ENCODE measurements around the gene COL18A1. TPM values are rescaled to one million over a fixed set of nuclear protein-coding genes. Genes with fewer than 3 reads are reported as not detected.

The COL18A1 gene
- total RNA-seq, 1 donor from 2014 or later: 59.0 TPM

DNA sequence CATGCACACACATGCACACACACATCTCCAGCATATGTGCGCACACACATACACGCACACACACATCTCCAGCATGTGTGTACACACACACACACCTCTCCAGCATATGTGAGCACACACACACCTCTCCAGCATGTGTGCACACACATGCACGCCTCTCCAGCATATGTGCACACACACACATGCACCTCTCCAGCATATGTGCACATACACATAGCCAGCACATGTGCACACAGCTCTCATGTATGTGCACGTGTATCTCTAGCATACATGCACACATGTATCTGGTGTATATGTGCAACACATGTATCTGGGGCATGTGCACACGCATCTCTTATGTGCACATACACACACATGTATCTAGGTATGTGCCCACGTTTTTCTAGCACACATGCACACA is 79.4 kb downstream of the COL18A1 start:
- Histone ChIP-seq H3K27ac (ENCODE audit: low read depth, low read length) (no peak overlapping the region), H3K9ac (ENCODE audit: low read depth in 1 of 3, low read length in 3 of 3) (no peak overlapping the region), H3K27me3 (ENCODE audit: control insufficient read depth in 3 of 3, insufficient read depth in 3 of 3, low read length in 3 of 3) (peaks cover 0 to 2% (median 0%) of the 10 kb centered on the region in 3 donors), H3K4me1 (ENCODE audit: control insufficient read depth in 3 of 3, insufficient read depth in 3 of 3, low read length in 3 of 3) (no peaks in the 10 kb centered on the region), H3K4me3 (ENCODE audit: low read length in 3 of 3) (no peak overlapping the region), H3K36me3 (ENCODE audit: control insufficient read depth in 3 of 3, insufficient read depth in 3 of 3, low read length in 3 of 3) (peaks cover 7 to 12% (median 10%) of the 10 kb centered on the region in 3 donors), H3K9me3 (ENCODE audit: control insufficient read depth in 3 of 3, low read length in 3 of 3) (no peaks in the 10 kb centered on the region)

GRCh38 chr21:45485686-45486442 is 80.9 kb downstream of the COL18A1 start:
- Histone ChIP-seq H3K9ac (ENCODE audit: low read depth in 1 of 3, low read length in 3 of 3) (no peak overlapping the region), H3K4me3 (ENCODE audit: low read length in 3 of 3) (no peak overlapping the region), H3K36me3 (ENCODE audit: control insufficient read depth in 3 of 3, insufficient read depth in 3 of 3, low read length in 3 of 3) (peaks cover 6 to 11% (median 8%) of the 10 kb centered on the region in 3 donors), H3K9me3 (ENCODE audit: control insufficient read depth in 3 of 3, low read length in 3 of 3) (no peaks in the 10 kb centered on the region), H3K27ac (ENCODE audit: low read depth, low read length) (no peak overlapping the region), H3K27me3 (ENCODE audit: control insufficient read depth in 3 of 3, insufficient read depth in 3 of 3, low read length in 3 of 3) (peaks cover 0 to 2% (median 0%) of the 10 kb centered on the region in 3 donors), H3K4me1 (ENCODE audit: control insufficient read depth in 3 of 3, insufficient read depth in 3 of 3, low read length in 3 of 3) (no peaks in the 10 kb centered on the region)

GRCh38 chr21:45486443-45487160 is 81.6 kb downstream of the COL18A1 start:
- no peak overlapping the region for H3K9ac ChIP-seq (ENCODE audit: low read depth in 1 of 3, low read length in 3 of 3)
- no peaks in the 10 kb centered on the region for H3K4me1 ChIP-seq (ENCODE audit: control insufficient read depth in 3 of 3, insufficient read depth in 3 of 3, low read length in 3 of 3)
- no peaks in the 10 kb centered on the region for H3K9me3 ChIP-seq (ENCODE audit: control insufficient read depth in 3 of 3, low read length in 3 of 3)
- no peak overlapping the region for H3K27ac ChIP-seq (ENCODE audit: low read depth, low read length)
- peaks cover 5 to 11% (median 6%) of the 10 kb centered on the region in 3 donors for H3K36me3 ChIP-seq (ENCODE audit: control insufficient read depth in 3 of 3, insufficient read depth in 3 of 3, low read length in 3 of 3)
- H3K4me3 ChIP-seq (ENCODE audit: low read length in 3 of 3): no peak overlapping the region
- peaks cover 0 to 2% (median 0%) of the 10 kb centered on the region in 3 donors for H3K27me3 ChIP-seq (ENCODE audit: control insufficient read depth in 3 of 3, insufficient read depth in 3 of 3, low read length in 3 of 3)

GRCh38 chr21:45487161-45487806 is 82.3 kb downstream of the COL18A1 start:
- no peak overlapping the region for H3K27ac ChIP-seq (ENCODE audit: low read depth, low read length)
- H3K4me3 ChIP-seq (ENCODE audit: low read length in 3 of 3): no peak overlapping the region
- no peaks in the 10 kb centered on the region for H3K9me3 ChIP-seq (ENCODE audit: control insufficient read depth in 3 of 3, low read length in 3 of 3)
- H3K36me3 ChIP-seq (ENCODE audit: control insufficient read depth in 3 of 3, insufficient read depth in 3 of 3, low read length in 3 of 3): peaks cover 5 to 11% (median 6%) of the 10 kb centered on the region in 3 donors
- no peaks in the 10 kb centered on the region for H3K4me1 ChIP-seq (ENCODE audit: control insufficient read depth in 3 of 3, insufficient read depth in 3 of 3, low read length in 3 of 3)
- peaks cover 0 to 2% (median 0%) of the 10 kb centered on the region in 3 donors for H3K27me3 ChIP-seq (ENCODE audit: control insufficient read depth in 3 of 3, insufficient read depth in 3 of 3, low read length in 3 of 3)
- H3K9ac ChIP-seq (ENCODE audit: low read depth in 1 of 3, low read length in 3 of 3): no peak overlapping the region

GRCh38 chr21:45487891-45488600 is 83.1 kb downstream of the COL18A1 start:
- no peaks in the 10 kb centered on the region for H3K4me1 ChIP-seq (ENCODE audit: control insufficient read depth in 3 of 3, insufficient read depth in 3 of 3, low read length in 3 of 3)
- no peak overlapping the region for H3K9ac ChIP-seq (ENCODE audit: low read depth in 1 of 3, low read length in 3 of 3)
- peaks cover 4 to 11% (median 5%) of the 10 kb centered on the region in 3 donors for H3K36me3 ChIP-seq (ENCODE audit: control insufficient read depth in 3 of 3, insufficient read depth in 3 of 3, low read length in 3 of 3)
- no peak overlapping the region for H3K27ac ChIP-seq (ENCODE audit: low read depth, low read length)
- H3K4me3 ChIP-seq (ENCODE audit: low read length in 3 of 3): no peak overlapping the region
- no peaks in the 10 kb centered on the region for H3K9me3 ChIP-seq (ENCODE audit: control insufficient read depth in 3 of 3, low read length in 3 of 3)
- H3K27me3 ChIP-seq (ENCODE audit: control insufficient read depth in 3 of 3, insufficient read depth in 3 of 3, low read length in 3 of 3): peaks cover 0 to 2% (median 0%) of the 10 kb centered on the region in 3 donors

GRCh38 chr21:45488931-45489721 is 84.2 kb downstream of the COL18A1 start:
- Histone ChIP-seq H3K9ac (ENCODE audit: low read depth in 1 of 3, low read length in 3 of 3) (no peak overlapping the region), H3K9me3 (ENCODE audit: control insufficient read depth in 3 of 3, low read length in 3 of 3) (no peaks in the 10 kb centered on the region), H3K36me3 (ENCODE audit: control insufficient read depth in 3 of 3, insufficient read depth in 3 of 3, low read length in 3 of 3) (peaks cover 4 to 8% (median 5%) of the 10 kb centered on the region in 3 donors), H3K4me3 (ENCODE audit: low read length in 3 of 3) (no peak overlapping the region), H3K4me1 (ENCODE audit: control insufficient read depth in 3 of 3, insufficient read depth in 3 of 3, low read length in 3 of 3) (no peaks in the 10 kb centered on the region), H3K27me3 (ENCODE audit: control insufficient read depth in 3 of 3, insufficient read depth in 3 of 3, low read length in 3 of 3) (peaks cover 0 to 2% (median 0%) of the 10 kb centered on the region in 3 donors), H3K27ac (ENCODE audit: low read depth, low read length) (no peak overlapping the region)

GRCh38 chr21:45489722-45489982 is 84.7 kb downstream of the COL18A1 start:
- no peak overlapping the region for H3K27ac ChIP-seq (ENCODE audit: low read depth, low read length)

GRCh38 chr21:45490049-45490731 is 85.2 kb downstream of the COL18A1 start:
- H3K27ac ChIP-seq (ENCODE audit: low read depth, low read length): no peak overlapping the region
- no peaks in the 10 kb centered on the region for H3K4me1 ChIP-seq (ENCODE audit: control insufficient read depth in 3 of 3, insufficient read depth in 3 of 3, low read length in 3 of 3)
- no peak overlapping the region for H3K9ac ChIP-seq (ENCODE audit: low read depth in 1 of 3, low read length in 3 of 3)
- H3K4me3 ChIP-seq (ENCODE audit: low read length in 3 of 3): no peak overlapping the region
- peaks cover 0 to 2% (median 0%) of the 10 kb centered on the region in 3 donors for H3K27me3 ChIP-seq (ENCODE audit: control insufficient read depth in 3 of 3, insufficient read depth in 3 of 3, low read length in 3 of 3)
- peaks cover 0 to 3% (median 2%) of the 10 kb centered on the region in 3 donors for H3K36me3 ChIP-seq (ENCODE audit: control insufficient read depth in 3 of 3, insufficient read depth in 3 of 3, low read length in 3 of 3)
- H3K9me3 ChIP-seq (ENCODE audit: control insufficient read depth in 3 of 3, low read length in 3 of 3): no peaks in the 10 kb centered on the region

More at GRCh38 chr21:45489722-45489982, 84.7 kb downstream of the COL18A1 start:
- H3K4me3 ChIP-seq (ENCODE audit: low read length in 3 of 3): no peak overlapping the region
- peaks cover 0 to 3% (median 2%) of the 10 kb centered on the region in 3 donors for H3K36me3 ChIP-seq (ENCODE audit: control insufficient read depth in 3 of 3, insufficient read depth in 3 of 3, low read length in 3 of 3)
- H3K9me3 ChIP-seq (ENCODE audit: control insufficient read depth in 3 of 3, low read length in 3 of 3): no peaks in the 10 kb centered on the region
- H3K9ac ChIP-seq (ENCODE audit: low read depth in 1 of 3, low read length in 3 of 3): no peak overlapping the region
- peaks cover 0 to 2% (median 0%) of the 10 kb centered on the region in 3 donors for H3K27me3 ChIP-seq (ENCODE audit: control insufficient read depth in 3 of 3, insufficient read depth in 3 of 3, low read length in 3 of 3)
- no peaks in the 10 kb centered on the region for H3K4me1 ChIP-seq (ENCODE audit: control insufficient read depth in 3 of 3, insufficient read depth in 3 of 3, low read length in 3 of 3)

DNA sequence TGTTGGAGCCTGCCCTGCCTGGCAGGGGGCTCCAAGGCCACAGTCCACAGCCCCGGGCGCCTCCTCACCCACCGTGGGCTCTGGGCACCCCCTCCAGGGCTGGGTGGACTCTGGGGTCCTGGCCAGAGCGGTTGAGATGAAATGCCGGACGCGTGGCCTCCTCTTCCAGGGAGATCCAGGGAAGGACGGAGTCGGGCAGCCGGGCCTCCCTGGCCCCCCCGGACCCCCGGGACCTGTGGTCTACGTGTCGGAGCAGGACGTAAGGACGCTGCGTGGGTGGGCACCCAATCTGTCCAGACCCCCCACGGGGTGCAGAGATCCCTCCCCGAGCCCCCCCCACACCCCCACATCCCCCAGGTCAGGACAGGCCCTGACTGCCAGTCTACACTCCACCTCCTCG is 86.1 kb downstream of the COL18A1 start:
- H3K27ac ChIP-seq (ENCODE audit: low read depth, low read length): no peak overlapping the region
- peaks cover 0 to 2% (median 0%) of the 10 kb centered on the region in 3 donors for H3K27me3 ChIP-seq (ENCODE audit: control insufficient read depth in 3 of 3, insufficient read depth in 3 of 3, low read length in 3 of 3)
- no peak overlapping the region for H3K9ac ChIP-seq (ENCODE audit: low read depth in 1 of 3, low read length in 3 of 3)
- no peaks in the 10 kb centered on the region for H3K9me3 ChIP-seq (ENCODE audit: control insufficient read depth in 3 of 3, low read length in 3 of 3)
- H3K4me3 ChIP-seq (ENCODE audit: low read length in 3 of 3): no peak overlapping the region
- H3K36me3 ChIP-seq (ENCODE audit: control insufficient read depth in 3 of 3, insufficient read depth in 3 of 3, low read length in 3 of 3): peaks cover 4 to 9% (median 7%) of the 10 kb centered on the region in 3 donors
- H3K4me1 ChIP-seq (ENCODE audit: control insufficient read depth in 3 of 3, insufficient read depth in 3 of 3, low read length in 3 of 3): no peaks in the 10 kb centered on the region
